Mesendoderm (in vitro differentiated cells): ENCODE results near the gene PLD5. TPM values are rescaled to one million over a fixed set of nuclear protein-coding genes. Genes with fewer than 3 reads are reported as not detected.

Source experiments
- DNase-seq: peaks from one replicate; pipeline ENCODE4 v3.0.0; 2013
- H2AK5ac ChIP-seq: 2 replicates; pipeline ENCODE4 v1.6.1; 2013; ENCODE audit warnings: low read length, inconsistent platforms
- H2BK120ac ChIP-seq: 2 replicates; pipeline ENCODE4 v1.6.1; 2013; ENCODE audit warnings: low read depth, mild to moderate bottlenecking, low read length, moderate library complexity, mixed read lengths
- H2BK15ac ChIP-seq: replicated peaks from 2 replicates; pipeline ENCODE4 v1.6.1; 2013; ENCODE audit warnings: low read depth, mild to moderate bottlenecking, moderate library complexity
- H2BK5ac ChIP-seq: 2 replicates; pipeline ENCODE4 v1.6.1; 2013; ENCODE audit warnings: low read length, inconsistent platforms
- H3K18ac ChIP-seq: 2 replicates; pipeline ENCODE4 v1.6.1; 2013; ENCODE audit warnings: mild to moderate bottlenecking, low read length, mixed read lengths
- H3K23ac ChIP-seq: one replicate; pipeline ENCODE4 v1.6.1; 2013; ENCODE audit warnings: low read length
- H3K27ac ChIP-seq: 2 replicates; pipeline ENCODE4 v1.5.1; 2013; ENCODE audit warnings: low read depth, mild to moderate bottlenecking, inconsistent platforms, low read length, moderate library complexity
- H3K27me3 ChIP-seq: 2 replicates; pipeline ENCODE4 v1.6.1; 2013; ENCODE audit warnings: low read length, control low read depth, mild to moderate bottlenecking, inconsistent platforms; ENCODE audit not compliant: insufficient read depth, poor library complexity
- H3K36me3 ChIP-seq: 2 replicates; pipeline ENCODE4 v1.6.1; 2013; ENCODE audit warnings: low read length, inconsistent platforms; ENCODE audit not compliant: control insufficient read depth, insufficient read depth
- H3K4ac ChIP-seq: one replicate; pipeline ENCODE4 v1.6.1; 2013; ENCODE audit warnings: low read depth, mild to moderate bottlenecking, low read length, moderate library complexity
- H3K4me1 ChIP-seq: 2 replicates; pipeline ENCODE4 v1.6.1; 2013; ENCODE audit warnings: low read depth, low read length, inconsistent platforms; ENCODE audit not compliant: control insufficient read depth
- H3K4me2 ChIP-seq: 2 replicates; pipeline ENCODE4 v1.6.1; 2013; ENCODE audit warnings: low read length
- H3K4me3 ChIP-seq: 2 replicates; pipeline ENCODE4 v1.5.1; 2013; ENCODE audit warnings: mild to moderate bottlenecking, low read length
- H3K56ac ChIP-seq: one replicate; pipeline ENCODE4 v1.6.1; 2013; ENCODE audit warnings: low read length
- H3K79me1 ChIP-seq: 2 replicates; pipeline ENCODE4 v1.6.1; 2013; ENCODE audit warnings: low read length, inconsistent platforms
- H3K79me2 ChIP-seq: 2 replicates; pipeline ENCODE4 v1.6.1; 2013; ENCODE audit warnings: mild to moderate bottlenecking, low read length; ENCODE audit not compliant: control insufficient read depth, insufficient read depth
- H3K9ac ChIP-seq: 2 replicates; pipeline ENCODE4 v1.6.1; 2013; ENCODE audit warnings: low read length, inconsistent platforms
- H4K5ac ChIP-seq: one replicate; pipeline ENCODE4 v1.6.1; 2013; ENCODE audit warnings: low read length
- H4K8ac ChIP-seq: one replicate; pipeline ENCODE4 v1.6.1; 2013; ENCODE audit warnings: low read depth, mild to moderate bottlenecking, control low read depth, low read length, moderate library complexity
- WGBS: extraction: QIAGEN DNeasy Blood & Tissue Kit; methylation state at CpG from one replicate; pipeline ENCODE4 v1.1.7; 2013; ENCODE audit warnings: low lambda C conversion rate, missing lambda C conversion rate; ENCODE audit not compliant: insufficient coverage; ENCODE audit errors: extremely low coverage; 5-methylcytosine and 5-hydroxymethylcytosine counted together
- small RNA-seq: library from polyadenylated mRNA; stranded (forward); fragments of <200 nt; extraction: miRNeasy Mini kit (QIAGEN cat#:217004); gene quantifications from one replicate; pipeline ENCODE3, GENCODE V24; 2013; ENCODE audit not compliant: insufficient read depth

The PLD5 gene

DNA sequence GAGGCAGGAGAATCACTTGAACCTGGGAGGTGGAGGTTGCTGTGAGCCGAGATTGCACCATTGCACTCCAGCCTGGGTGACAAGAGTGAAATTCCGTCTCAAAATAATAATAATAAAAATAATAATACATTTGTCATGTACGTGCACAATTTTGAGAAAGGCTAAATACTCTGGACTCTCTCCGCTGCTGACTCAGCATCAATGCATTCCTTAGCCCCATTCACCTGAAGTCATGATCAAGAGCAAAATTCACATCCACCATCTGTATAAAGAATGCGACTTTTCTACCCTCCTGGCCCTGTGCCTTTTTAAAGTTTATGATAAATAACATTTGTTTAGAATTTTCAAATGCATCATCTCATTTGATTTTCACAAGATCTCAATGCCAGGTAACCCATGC lies 490.1 kb downstream of the PLD5 start:
- Histone ChIP-seq H4K8ac (no peak overlapping the region), H3K4ac (no peak overlapping the region), H3K4me3 (no peak overlapping the region), H3K23ac (no peak overlapping the region), H3K4me2 (no peak overlapping the region), H2BK120ac (no peak overlapping the region), H2BK5ac (no peak overlapping the region), H3K36me3 (no peaks in the 10 kb centered on the region), H3K27me3 (no peaks in the 10 kb centered on the region), H4K5ac (no peak overlapping the region), H3K79me2 (no peaks in the 10 kb centered on the region), H3K27ac (no peak overlapping the region), H2AK5ac (no peak overlapping the region), H3K18ac (no peak overlapping the region), H3K4me1 (no peaks in the 10 kb centered on the region), H3K79me1 (no peaks in the 10 kb centered on the region), H3K9ac (no peak overlapping the region), H2BK15ac (no peak overlapping the region), H3K56ac (no peak overlapping the region)
- no CpG with 5 or more reads among the region's 5 CpGs for WGBS
- no peak for DNase-seq

DNA sequence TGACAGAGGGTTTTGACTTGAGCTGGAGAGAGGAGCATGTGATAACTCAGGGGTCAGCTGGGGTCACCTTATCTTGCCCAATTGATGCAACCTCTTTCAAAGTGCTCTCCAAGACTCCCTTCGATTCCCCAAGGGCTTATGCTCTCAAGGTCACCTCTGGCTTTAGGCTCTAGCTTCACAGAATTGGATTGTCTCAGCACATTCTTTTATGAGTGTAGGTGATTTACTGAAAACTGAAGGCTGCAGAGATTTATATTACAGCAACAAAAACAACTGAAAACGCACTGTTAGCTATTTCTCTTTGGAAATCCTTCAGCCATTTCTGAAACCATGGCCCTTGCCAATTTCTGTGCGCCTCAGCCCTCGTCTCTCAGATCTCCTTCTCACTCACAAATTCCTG lies 491.1 kb downstream of the PLD5 start:
- no peaks in the 10 kb centered on the region for H3K36me3 ChIP-seq
- no peaks in the 10 kb centered on the region for H3K27me3 ChIP-seq
- no CpG with 5 or more reads among the region's 4 CpGs for WGBS
- H2BK5ac ChIP-seq = no peak overlapping the region
- H3K4me2 ChIP-seq = no peak overlapping the region
- H3K56ac ChIP-seq = no peak overlapping the region
- no peak overlapping the region for H3K9ac ChIP-seq
- no peak for DNase-seq
- no peak overlapping the region for H2BK15ac ChIP-seq
- H3K27ac ChIP-seq = no peak overlapping the region
- H3K23ac ChIP-seq = no peak overlapping the region
- no peaks in the 10 kb centered on the region for H3K4me1 ChIP-seq
- no peaks in the 10 kb centered on the region for H3K79me1 ChIP-seq
- H2AK5ac ChIP-seq = no peak overlapping the region
- no peak overlapping the region for H3K18ac ChIP-seq
- no peak overlapping the region for H3K4me3 ChIP-seq
- H4K8ac ChIP-seq = no peak overlapping the region
- H4K5ac ChIP-seq = no peak overlapping the region
- no peaks in the 10 kb centered on the region for H3K79me2 ChIP-seq
- H3K4ac ChIP-seq = no peak overlapping the region
- no peak overlapping the region for H2BK120ac ChIP-seq

Small RNAs within 50 kb of the gene (small RNA-seq; reads per million reads assigned to genes)
- gene AL360271.2 (not detected), gene RN7SKP12 (not detected)
